Daoy (cell line): ENCODE measurements around the gene CNTD1. TPM values are rescaled to one million over a fixed set of nuclear protein-coding genes. Genes with fewer than 3 reads are reported as not detected.
A peak's percentile ranks its signal among the peaks of the same experiment; 100 is the strongest.
"Not testable (repeated sequence)": the region's sequence is repeated elsewhere in the genome, so short reads cannot be mapped to it uniquely, and the experiment has no call there.

Source experiments
- DNase-seq: peaks from one replicate; pipeline ENCODE4 v3.0.0-alpha.2; 2015; ENCODE audit warnings: low read depth
- total RNA-seq: library from RNA; depleted of rRNA; stranded (reverse); fragments of >200 nt; shearing (Covaris generic); gene quantifications from 2 replicates; pipeline ENCODE4 v1.2.3, GENCODE V29; 2014; rRNA removed

CNTD1 gene
- 0.06 TPM in 1 of 2 replicates, not detected in the other for total RNA-seq

DNA sequence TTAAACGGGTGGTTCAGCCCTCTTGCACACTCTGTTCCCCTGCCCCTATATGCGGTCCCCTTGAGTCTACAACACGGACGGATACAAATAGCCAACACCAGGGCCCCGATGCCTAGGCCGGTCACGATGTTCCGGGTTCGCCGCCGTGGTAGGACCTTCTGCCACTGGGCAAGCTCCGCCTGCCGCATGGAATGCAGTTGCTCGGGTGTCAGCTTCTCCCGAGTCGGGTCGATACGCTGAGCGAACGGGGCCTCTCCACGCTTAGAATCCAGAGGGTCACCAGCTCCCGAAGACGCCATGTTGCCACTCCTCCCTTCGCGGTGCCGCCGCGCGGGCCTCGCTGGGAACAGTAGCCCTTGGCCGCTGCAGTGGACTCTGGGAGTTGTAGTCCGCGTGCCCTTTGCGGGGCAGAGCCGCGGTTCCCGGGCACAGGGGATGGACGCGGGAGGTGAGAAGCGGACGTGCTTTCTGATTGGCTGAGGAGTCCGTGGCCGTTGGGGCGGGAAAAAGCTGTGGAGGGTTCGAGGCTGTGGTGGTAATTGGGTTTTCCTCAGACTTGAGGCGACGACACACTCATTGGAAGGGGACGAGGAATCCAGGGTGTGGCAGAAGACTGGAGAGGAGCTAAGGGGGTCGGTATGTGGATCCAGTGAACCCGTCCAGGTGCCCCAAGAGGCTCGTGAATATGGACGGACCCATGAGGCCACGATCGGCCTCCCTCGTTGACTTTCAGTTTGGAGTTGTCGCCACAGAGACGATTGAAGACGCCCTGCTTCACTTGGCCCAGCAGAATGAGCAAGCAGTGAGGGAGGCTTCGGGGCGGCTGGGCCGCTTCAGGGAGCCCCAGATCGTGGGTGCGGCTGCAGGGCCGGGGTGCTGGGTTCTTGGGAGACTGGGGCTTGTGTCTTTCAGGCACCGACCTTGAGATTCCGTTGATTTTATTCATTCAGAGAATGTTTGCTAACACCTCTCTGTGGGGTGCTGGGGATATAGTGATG, at the start of gene CNTD1, which contains the start of gene COA3:
Gene CNTD1 (plus strand): TSS at position 479 of the 998 bp plus-strand sequence. CDS start 207 bp downstream, at position 686.
Gene COA3 (minus strand): TSS at position 322 of the 998 bp plus-strand sequence. CDS start 23 bp downstream, at position 299.
- peak; percentile 86 for DNase-seq

DNA sequence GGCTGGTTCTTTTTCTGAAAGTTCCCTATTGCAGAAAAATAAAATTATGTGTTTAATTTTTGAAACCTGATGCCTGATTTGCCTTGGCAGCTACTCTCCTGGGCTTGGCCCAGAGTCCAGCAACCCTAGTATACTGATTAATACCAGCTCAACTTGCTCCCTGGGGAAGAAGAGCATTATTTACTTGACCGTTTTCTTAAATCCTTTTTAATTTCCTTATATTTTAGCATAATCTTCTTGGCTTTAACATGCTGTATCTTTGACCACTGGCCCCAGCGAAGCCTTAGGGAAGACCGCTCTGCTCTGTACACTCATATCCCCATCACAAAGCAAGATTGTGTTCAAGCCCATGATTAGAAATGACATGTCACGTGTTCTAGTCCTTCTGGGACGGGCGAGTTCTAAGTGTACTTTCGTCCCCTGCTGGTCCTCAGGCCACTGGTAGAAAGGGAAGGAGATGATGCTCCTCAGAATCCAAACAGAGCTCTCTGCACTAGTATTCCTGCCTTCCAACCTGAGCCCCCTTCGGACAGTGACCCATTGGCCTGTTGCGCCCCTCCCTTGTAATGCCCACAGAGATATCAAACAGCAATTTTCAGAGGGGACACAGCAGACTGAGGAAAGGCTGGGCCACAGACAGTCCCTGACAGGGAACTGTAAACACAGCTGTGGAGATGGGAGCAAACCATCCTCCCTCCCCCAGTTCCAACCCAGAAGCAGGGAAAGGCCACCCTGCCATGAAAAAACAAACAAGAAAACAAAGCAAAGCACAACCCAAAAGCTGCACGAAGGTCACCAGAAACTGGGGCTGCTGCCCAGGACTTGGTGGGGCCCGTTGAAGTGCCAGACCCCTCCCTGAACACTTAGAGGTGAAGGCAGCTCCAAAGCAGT, 49.5 kb upstream of the CNTD1 start:
- no peak for DNase-seq

GRCh38 chr17:42750739-42751344, 47.8 kb upstream of the CNTD1 start:
- DNase-seq: no peak

DNA sequence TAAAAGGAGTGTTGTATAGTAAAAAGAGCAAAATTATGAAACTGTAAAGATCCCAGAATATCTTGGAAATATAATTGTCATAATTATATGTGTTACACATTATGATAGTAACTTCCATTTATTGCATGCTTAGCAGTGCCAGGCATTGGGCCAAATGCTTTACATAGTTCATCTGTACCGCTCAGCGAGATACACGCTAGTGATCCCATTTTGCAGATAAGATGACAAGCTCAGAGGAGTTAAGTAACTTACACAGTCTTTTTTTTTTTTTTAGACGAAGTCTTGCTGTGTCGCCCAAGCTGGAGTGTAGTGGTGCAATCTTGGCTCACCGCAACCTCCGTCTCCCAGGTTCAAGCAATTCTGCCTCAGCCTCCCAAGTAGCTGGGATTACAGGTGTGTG, 47.0 kb upstream of the CNTD1 start:
- no peak for DNase-seq

DNA sequence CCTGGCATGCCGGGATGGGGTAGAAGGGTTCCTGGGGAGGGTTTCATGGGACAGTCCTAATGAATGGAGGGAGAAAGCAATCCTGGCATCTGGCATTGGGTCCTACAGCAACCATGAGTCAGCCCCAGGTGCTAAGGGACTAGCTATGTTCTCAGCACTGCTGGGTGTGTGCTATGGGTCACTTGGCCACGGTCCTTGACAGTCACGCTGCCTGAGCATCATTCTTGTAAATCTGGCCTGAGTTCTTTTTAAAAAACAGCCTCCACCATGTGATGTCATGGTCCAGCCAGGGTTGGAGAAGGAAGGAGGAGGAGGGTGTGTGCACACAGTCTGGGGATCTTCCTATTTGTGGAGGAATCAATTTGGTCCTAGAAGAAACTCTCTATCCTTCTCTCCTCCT, 43.9 kb upstream of the CNTD1 start:
- DNase-seq: peak; percentile 32

GRCh38 chr17:42759982-42760651, 38.5 kb upstream of the CNTD1 start:
- no peak for DNase-seq

- DNase-seq: peak; percentile 38
These were observed 37.7 kb upstream of the CNTD1 start, which contains the start of gene RAMP2 for GRCh38 chr17:42760652-42761581. TSS of gene RAMP2 (plus strand) at chr17:42761227. CDS start at chr17:42761262, 35 bp downstream.

DNA sequence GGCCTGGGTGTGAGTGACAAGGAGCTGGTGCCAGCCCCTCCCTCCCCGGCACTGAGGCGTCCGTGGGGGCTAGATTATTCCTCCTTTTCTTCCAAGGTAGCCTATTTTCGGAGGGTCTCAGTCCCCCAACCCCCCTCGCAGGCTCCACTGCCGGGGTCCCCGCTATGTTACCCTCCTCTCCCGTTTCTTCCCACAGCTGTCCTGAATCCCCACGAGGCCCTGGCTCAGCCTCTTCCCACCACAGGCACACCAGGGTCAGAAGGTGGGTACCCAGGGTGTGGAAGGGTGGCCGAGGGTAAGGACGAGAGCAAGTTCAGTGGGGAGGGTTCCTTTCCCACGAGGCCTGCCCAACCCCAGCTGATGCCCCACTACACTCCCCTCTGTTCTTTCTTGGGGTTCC, 37.0 kb upstream of the CNTD1 start:
- no peak for DNase-seq

GRCh38 chr17:42766124-42766523, 32.5 kb upstream of the CNTD1 start:
- no peak for DNase-seq

- no peak for DNase-seq
These were observed 31.1 kb upstream of the CNTD1 start for GRCh38 chr17:42767512-42767911.

- not testable (repeated sequence) for DNase-seq
These were observed 30.7 kb upstream of the CNTD1 start for GRCh38 chr17:42768006-42768405.

DNA sequence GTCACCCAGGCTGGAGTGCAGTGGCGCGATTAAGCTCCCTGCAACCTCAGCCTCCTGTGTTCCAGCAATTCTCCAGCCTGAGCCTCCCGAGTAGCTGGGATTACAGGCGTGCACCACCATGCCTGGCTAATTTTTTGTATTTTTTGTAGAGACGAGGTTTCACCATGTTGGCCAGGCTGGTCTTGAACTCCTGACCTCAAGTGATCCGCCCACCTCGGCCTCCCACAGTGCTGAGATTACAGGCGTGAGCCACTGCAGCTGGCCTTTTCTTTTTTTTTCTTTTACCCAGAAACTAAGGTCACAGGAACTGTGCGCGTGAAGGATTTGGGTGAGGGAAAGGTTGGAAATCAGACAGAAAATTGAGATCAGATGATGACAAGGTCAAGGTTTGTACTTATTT, 28.7 kb upstream of the CNTD1 start:
- not testable (repeated sequence) for DNase-seq

DNA sequence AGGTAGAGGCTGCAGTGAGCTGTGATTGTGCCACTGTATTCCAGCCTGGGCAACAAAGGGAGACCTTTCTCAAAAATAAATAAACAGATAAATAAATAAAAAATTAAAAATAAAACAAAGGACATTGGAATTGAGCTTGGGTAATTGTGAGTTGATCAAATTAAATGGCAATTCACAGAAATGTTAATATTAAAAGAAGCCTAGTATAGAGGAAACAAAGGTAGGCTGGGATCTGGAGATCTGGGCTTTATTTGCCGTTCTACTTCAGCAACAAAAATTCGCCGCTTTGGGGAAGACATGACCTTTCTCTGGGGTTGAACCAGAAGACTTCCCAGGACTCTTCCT, 25.7 kb upstream of the CNTD1 start:
- no peak for DNase-seq

GRCh38 chr17:42773290-42774035, 25.2 kb upstream of the CNTD1 start, which contains the start of gene VPS25:
TSS of gene VPS25 (plus strand) at chr17:42773449. CDS start at chr17:42773476, 27 bp downstream.
- DNase-seq: peak; percentile 83

DNA sequence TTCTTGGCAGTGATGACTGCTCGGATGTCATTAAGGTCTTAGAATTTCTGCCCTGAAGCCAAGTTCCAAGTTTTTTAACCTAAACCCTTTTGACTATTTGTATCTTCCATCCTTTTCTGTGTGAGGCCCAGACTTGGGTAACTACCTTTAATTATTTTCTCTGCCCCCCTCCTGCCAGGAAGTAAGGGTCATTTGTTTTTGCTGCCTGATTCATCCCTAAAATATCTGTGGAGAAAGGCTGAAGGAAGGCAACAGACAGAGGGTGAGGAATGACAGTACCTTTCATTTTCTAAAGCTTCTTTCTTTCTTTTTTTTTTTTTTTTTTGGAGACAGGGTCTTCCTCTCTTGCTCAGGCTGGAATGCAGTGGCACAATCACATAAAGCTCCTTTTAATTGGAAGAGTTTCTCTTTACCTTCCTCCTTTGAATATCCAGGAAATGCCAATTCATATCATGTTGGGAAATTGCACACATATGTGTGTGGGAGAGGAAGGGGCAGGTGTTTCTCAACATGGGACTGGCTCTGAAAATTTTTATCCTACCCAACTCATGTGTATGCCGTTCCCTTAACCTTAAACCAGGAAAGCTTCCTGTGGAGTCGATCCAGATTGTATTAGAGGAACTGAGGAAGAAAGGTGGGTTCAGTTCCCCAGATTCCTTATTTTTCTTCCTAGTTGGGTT, 24.5 kb upstream of the CNTD1 start:
- peak; percentile 69 for DNase-seq

DNA sequence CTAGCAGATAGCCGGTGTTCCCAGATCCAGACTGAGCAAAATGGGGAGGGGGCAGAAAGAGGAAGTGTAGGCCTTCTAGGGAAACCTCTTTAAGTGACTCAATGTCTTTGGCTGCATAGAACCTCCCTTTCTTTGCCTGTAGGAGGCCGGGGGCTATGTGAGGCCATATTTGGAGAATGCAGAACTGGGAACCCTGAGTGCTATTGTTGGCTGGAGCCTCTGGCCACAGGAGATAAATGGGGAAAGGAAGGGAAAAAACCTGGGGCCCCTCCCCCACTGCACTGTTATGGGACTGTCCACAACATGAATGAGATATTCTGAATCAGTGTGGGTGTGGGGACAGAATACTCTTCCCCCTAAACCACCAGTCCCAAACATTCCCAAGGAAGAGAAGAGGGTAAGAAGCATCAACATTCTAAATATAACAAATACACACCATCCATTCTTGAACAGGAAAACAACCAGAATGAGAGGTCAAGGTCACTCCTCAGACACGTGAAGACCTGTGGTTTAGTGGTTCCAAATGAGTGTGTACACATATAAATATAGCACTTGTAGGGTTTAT, 23.0 kb upstream of the CNTD1 start:
- peak; percentile 88 for DNase-seq

- DNase-seq: no peak
These were observed 20.1 kb upstream of the CNTD1 start for GRCh38 chr17:42778570-42778969.

DNA sequence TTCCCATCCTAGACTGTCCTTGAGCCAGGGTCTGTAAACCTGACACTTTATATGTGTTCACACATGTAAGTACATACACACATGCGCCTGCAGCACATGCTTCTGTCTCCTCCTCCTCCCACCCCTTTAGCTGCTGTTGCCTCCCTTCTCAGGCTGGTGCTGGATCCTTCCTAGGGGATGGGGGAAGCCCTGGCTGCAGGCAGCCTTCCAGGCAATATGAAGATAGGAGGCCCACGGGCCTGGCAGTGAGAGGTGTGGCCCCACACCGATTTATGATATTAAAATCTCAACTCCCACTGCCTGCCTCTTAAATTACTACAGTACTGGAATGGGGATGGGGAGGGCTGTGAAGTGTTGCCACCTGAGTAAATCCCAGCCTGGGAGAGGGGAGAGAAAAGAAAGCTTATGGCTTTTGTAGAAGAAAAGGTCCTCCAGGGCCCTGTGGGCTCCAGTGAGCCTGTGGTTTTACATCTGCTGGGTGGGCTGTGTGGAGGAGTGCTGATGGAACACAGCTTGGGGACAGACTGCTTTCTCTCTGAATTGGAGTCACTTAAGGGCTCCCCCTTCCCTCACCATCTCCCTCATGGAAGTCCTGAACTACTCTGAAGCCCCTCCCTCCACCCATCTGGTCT, 19.2 kb upstream of the CNTD1 start:
- no peak for DNase-seq
